Fibroblast of villous mesenchyme (primary cell): ENCODE measurements around the gene CCDC177. TPM values are rescaled to one million over a fixed set of nuclear protein-coding genes. Genes with fewer than 3 reads are reported as not detected.

Experiments used
- DNase-seq: peaks from one replicate; pipeline ENCODE4 v3.0.0-alpha.2; 2010; ENCODE audit warnings: low read depth
- H3K4me3 ChIP-seq: 2 replicates; pipeline ENCODE4 v1.5.1; 2011; ENCODE audit warnings: low read depth, mild to moderate bottlenecking, low read length
- CTCF ChIP-seq: IDR thresholded peaks from 2 replicates; pipeline ENCODE4 v1.5.1; 2012; ENCODE audit warnings: low read depth, mild to moderate bottlenecking, low read length; ENCODE audit not compliant: insufficient read depth
- total RNA-seq: library from RNA; depleted of rRNA; stranded (reverse); fragments of >200 nt; gene quantifications from 2 replicates; pipeline ENCODE4 v1.2.3, GENCODE V29; 2012

The CCDC177 gene
- total RNA-seq, 1 donor = not detected

- DNase-seq = peak; percentile 77
- TF ChIP-seq CTCF = no peak
These were observed 34.9 kb downstream of the CCDC177 start for GRCh38 chr14:69539631-69540410.

GRCh38 chr14:69538766-69539165, 35.9 kb downstream of the CCDC177 start:
- no peak for DNase-seq
- TF ChIP-seq CTCF = no peak
- no peak overlapping the region for H3K4me3 ChIP-seq

More at GRCh38 chr14:69539631-69540410, 34.9 kb downstream of the CCDC177 start:
- no peak overlapping the region for H3K4me3 ChIP-seq

- no peak overlapping the region for H3K4me3 ChIP-seq
- TF ChIP-seq CTCF = no peak
- no peak for DNase-seq
These were observed 36.8 kb downstream of the CCDC177 start for GRCh38 chr14:69537900-69538299.

- H3K4me3 ChIP-seq = no peak overlapping the region
- no peak for DNase-seq
- no peak for TF ChIP-seq CTCF
These were observed 37.7 kb downstream of the CCDC177 start for GRCh38 chr14:69536971-69537370.

- TF ChIP-seq CTCF = peak; percentile 74
- DNase-seq = peak; percentile 47
- no peak overlapping the region for H3K4me3 ChIP-seq
These were observed 39.3 kb downstream of the CCDC177 start for GRCh38 chr14:69535230-69535848.

- no peak for TF ChIP-seq CTCF
- no peak for DNase-seq
- no peak overlapping the region for H3K4me3 ChIP-seq
These were observed 41.9 kb downstream of the CCDC177 start for GRCh38 chr14:69532561-69533340.
